Measurements from ENCODE around the gene CHRM4.

GRCh38 chr11:46347637-46348311, 43.8 kb downstream of the CHRM4 start:
- peak in 1 of 6 experiments; percentile 1 for TF ChIP-seq CTCF (IDR thresholded peaks at IDR 0.05)
- TF ChIP-seq POLR2A (IDR thresholded peaks at IDR 0.05), result no peak
